ENCODE results near the gene LRRC75A. TPM values are rescaled to one million over a fixed set of nuclear protein-coding genes. Genes with fewer than 3 reads are reported as not detected.
A peak's percentile ranks its signal among the peaks of the same experiment; 100 is the strongest.

Gene LRRC75A
- total RNA-seq, 1 experiment from 2014 or later, result 10.1 TPM

DNA sequence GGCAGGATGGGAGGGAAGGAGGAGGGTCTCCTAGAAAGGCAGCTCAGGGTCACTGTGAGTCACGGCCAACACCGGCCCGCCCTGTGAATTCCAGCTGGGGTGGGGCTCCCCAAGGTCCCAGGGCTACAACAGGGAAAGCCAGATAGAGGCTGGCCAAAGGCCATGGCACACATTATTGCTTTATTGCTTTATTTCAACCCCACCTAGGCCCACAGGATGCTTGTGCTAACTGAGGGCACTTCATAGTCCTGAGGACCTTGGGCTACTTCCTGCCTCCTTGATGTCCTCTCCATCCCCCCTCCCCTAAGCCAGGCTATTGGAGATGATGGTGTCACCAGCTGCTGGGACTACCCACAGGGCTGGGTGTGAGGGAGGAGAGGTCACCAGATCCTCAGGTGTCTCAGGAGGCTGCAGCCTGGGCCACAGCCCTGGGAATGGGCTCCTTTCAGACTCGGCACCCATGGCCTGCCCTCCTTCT lies 26.1 kb downstream of the LRRC75A start:
- TF ChIP-seq, protein P1, sequence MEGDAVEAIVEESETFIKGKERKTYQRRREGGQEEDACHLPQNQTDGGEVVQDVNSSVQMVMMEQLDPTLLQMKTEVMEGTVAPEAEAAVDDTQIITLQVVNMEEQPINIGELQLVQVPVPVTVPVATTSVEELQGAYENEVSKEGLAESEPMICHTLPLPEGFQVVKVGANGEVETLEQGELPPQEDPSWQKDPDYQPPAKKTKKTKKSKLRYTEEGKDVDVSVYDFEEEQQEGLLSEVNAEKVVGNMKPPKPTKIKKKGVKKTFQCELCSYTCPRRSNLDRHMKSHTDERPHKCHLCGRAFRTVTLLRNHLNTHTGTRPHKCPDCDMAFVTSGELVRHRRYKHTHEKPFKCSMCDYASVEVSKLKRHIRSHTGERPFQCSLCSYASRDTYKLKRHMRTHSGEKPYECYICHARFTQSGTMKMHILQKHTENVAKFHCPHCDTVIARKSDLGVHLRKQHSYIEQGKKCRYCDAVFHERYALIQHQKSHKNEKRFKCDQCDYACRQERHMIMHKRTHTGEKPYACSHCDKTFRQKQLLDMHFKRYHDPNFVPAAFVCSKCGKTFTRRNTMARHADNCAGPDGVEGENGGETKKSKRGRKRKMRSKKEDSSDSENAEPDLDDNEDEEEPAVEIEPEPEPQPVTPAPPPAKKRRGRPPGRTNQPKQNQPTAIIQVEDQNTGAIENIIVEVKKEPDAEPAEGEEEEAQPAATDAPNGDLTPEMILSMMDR (conservative IDR thresholded peaks at IDR 0.05), result no peak
- Histone ChIP-seq H3K79me2 (ENCODE audit: insufficient read depth, low read length) (no peaks in the 10 kb centered on the region), H3K4ac (ENCODE audit: low read depth, low read length) (no peak overlapping the region), H3K23me2 (ENCODE audit: insufficient read length, low read depth, low read length, poor library complexity, severe bottlenecking) (no peaks in the 10 kb centered on the region), H4K8ac (replicated peaks; ENCODE audit: insufficient read length, low read depth, low read length) (no peak overlapping the region), H3K14ac (ENCODE audit: insufficient read depth, low read length) (peak overlapping the region; percentile 11; the same call in 1 of the 2 replicates), H2BK5ac (ENCODE audit: insufficient read length, low read length) (no peak overlapping the region), H3K4me2 (ENCODE audit: insufficient read depth, insufficient read length, low read length) (no peak overlapping the region), H3K56ac (ENCODE audit: insufficient read length, low read depth, low read length) (no peak overlapping the region), H3K27me3 (ENCODE audit: insufficient read depth, low read length) (no peaks in the 10 kb centered on the region), H2BK20ac (ENCODE audit: low read depth, low read length, poor library complexity, severe bottlenecking) (no peak overlapping the region), H2AFZ (ENCODE audit: low read length) (no peak overlapping the region), H3K9me3 (ENCODE audit: control insufficient read depth, low read depth, low read length) (no peaks in the 10 kb centered on the region), H4K20me1 (ENCODE audit: control insufficient read depth, insufficient read depth, insufficient read length) (no peaks in the 10 kb centered on the region), H3K18ac (ENCODE audit: insufficient read length, low read depth, low read length) (no peak overlapping the region), H3T11ph (ENCODE audit: low read length) (no peak overlapping the region), H2BK12ac (ENCODE audit: insufficient read length, low read depth, low read length) (no peak overlapping the region), H3K4me1 (ENCODE audit: insufficient read depth, low read length) (no peaks in the 10 kb centered on the region), H2BK15ac (ENCODE audit: low read depth, low read length) (no peak overlapping the region), H3K79me1 (ENCODE audit: insufficient read depth, low read depth, low read length, poor library complexity, severe bottlenecking) (no peaks in the 10 kb centered on the region), H2BK120ac (ENCODE audit: low read depth, low read length, poor library complexity, severe bottlenecking) (no peak overlapping the region), H3K23ac (ENCODE audit: insufficient read length, low read depth, low read length) (no peak overlapping the region), H3K27ac (ENCODE audit: insufficient read length, low read depth, low read length) (no peak overlapping the region), H2AK5ac (ENCODE audit: insufficient read length, low read length) (no peak overlapping the region), H4K5ac (ENCODE audit: insufficient read length, low read depth, low read length) (no peak overlapping the region), H4K91ac (ENCODE audit: insufficient read length, low read depth, low read length) (no peak overlapping the region), H3K9ac (ENCODE audit: extremely low read depth, insufficient read length, low read length) (no peak overlapping the region)
- peak; percentile 45 for DNase-seq
- H3K4me3 Mint-ChIP-seq, result no peak overlapping the region
- peaks cover 24 to 41% of the 10 kb centered on the region in 2 experiments for H3K4me1 Mint-ChIP-seq
- no CpG with 5 or more reads among the region's 4 CpGs for WGBS (ENCODE audit: extremely low coverage, insufficient read length, low lambda C conversion rate)
- peak overlapping the region in 2 of 3 experiments; percentile 16 to 52; a peak in 2 of 7 replicates for H3K27ac Mint-ChIP-seq
- H3K9me3 Mint-ChIP-seq, result no peaks in the 10 kb centered on the region
- H3K36me3 Mint-ChIP-seq (ENCODE audit: insufficient read depth in 1 of 3, low read depth in 3 of 3), result peaks cover 0 to 11% (median 10%) of the 10 kb centered on the region in 3 experiments; a peak in 6 of 7 replicates
- no peaks in the 10 kb centered on the region for H3K27me3 Mint-ChIP-seq (ENCODE audit: low read depth)
